Measurements from ENCODE around the gene TVP23C. TPM values are rescaled to one million over a fixed set of nuclear protein-coding genes. Genes with fewer than 3 reads are reported as not detected.
"Not testable (repeated sequence)": the region's sequence is repeated elsewhere in the genome, so short reads cannot be mapped to it uniquely, and the experiment has no call there.

TVP23C gene
- total RNA-seq, 2 experiments from 2014 or later, result 18.6 to 18.9 TPM

DNA sequence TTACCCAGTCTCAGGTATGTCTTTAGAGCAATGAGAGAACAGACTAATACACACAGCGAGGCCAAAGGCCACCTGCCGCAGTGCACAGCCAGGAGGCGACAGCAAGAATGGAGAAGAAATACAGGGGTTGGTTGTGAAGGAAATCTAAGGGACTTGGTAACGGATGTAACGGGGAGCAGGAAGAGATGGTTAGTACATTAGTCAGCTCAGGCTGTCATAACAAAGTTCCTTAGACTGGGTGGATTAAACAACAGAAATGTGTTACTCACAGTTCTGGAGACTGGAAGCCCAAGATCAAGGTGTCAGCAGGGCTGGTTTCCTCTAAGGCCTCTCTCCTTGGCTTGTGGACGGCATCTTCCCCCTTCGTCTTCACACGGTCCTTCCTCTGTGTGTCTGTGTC lies 47.1 kb downstream of the TVP23C start:
- DNase-seq, result no peak
- H3K4me3 Mint-ChIP-seq, result no peak overlapping the region
- peaks cover 4% of the 10 kb centered on the region for H3K4me1 Mint-ChIP-seq (ENCODE audit: low read depth)
- no peak overlapping the region for H3K27ac Mint-ChIP-seq
- POLR2A ChIA-PET, result no interaction called here
- ATAC-seq, result no peak
- no peaks in the 10 kb centered on the region for H3K9me3 Mint-ChIP-seq (ENCODE audit: insufficient read depth)
- CTCF ChIA-PET, result interaction anchor here (1.2 to 3.0 kb wide), 2 partner anchors 13 to 259 kb away, joined by 3 to 12 read pairs; no protein-coding TSS in a partner anchor
- no peaks in the 10 kb centered on the region for H3K27me3 Mint-ChIP-seq (ENCODE audit: low read depth)
- H3K36me3 Mint-ChIP-seq (ENCODE audit: low read depth), result peaks cover 19% of the 10 kb centered on the region

DNA sequence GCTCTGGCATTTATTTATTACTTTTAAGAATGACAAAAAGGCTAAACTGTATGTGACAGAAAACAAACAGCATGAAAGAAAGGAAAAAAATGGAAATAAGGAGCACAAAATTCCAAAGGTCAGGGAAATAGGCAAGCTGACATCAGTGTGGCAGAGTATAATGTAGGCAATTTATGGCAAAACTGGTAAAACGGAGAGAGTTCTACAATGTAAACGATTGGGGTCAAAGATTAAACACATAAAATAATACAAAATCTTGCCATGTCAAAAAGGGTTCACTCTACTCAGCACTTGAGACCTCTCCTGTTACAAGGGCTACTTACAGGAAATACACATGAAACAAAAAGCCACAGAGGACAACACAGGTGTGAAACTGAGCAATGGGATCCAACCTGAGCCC lies 48.8 kb downstream of the TVP23C start:
- ATAC-seq, result no peak
- CTCF ChIA-PET, result interaction anchor here (0.5 to 2.1 kb wide), 2 partner anchors 11 to 310 kb away, joined by 3 to 8 read pairs; no protein-coding TSS in a partner anchor

DNA sequence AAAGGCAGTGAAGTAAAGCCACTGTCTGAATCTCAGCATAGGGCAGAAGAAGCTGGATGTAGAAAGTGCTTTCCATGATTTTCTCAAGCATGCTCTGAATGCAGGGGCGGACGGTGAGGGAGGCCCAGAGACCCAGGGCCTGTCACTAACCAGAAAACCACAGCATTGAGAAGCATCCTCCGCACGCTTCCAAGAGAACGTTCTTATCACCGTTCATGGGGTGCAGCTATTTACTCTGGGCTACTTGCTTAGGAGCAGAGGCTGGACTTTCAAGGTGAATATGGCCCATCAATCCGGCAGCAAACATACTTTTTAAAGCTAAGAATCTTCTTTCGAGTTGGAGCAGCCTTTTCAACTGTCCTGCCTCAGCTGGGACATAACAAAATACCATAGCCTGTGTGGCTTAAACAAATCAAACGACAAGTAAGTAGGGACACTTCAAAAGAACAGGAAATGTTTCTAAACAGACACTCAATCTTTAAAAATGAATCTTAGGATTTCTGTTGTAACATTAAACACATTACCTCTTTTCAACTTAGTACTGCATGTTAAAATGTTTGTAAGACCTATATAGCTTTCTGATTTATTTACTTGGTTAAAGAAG lies 49.3 kb downstream of the TVP23C start:
- H3K27me3 Mint-ChIP-seq (ENCODE audit: low read depth), result no peaks in the 10 kb centered on the region
- H3K4me1 Mint-ChIP-seq (ENCODE audit: low read depth), result peaks cover 4% of the 10 kb centered on the region
- ChIA-PET POLR2A (no interaction called here), CTCF (interaction anchor here (0.5 to 2.1 kb wide), 2 partner anchors 11 to 310 kb away, joined by 3 to 8 read pairs; no protein-coding TSS in a partner anchor)
- no peak overlapping the region for H3K27ac Mint-ChIP-seq
- ATAC-seq (no peak), DNase-seq (no peak)
- no peaks in the 10 kb centered on the region for H3K9me3 Mint-ChIP-seq (ENCODE audit: insufficient read depth)
- H3K4me3 Mint-ChIP-seq, result no peak overlapping the region
- peaks cover 24% of the 10 kb centered on the region for H3K36me3 Mint-ChIP-seq (ENCODE audit: low read depth)

More for the DNA sequence above, 48.8 kb downstream of the TVP23C start:
- no peak overlapping the region for H3K4me3 Mint-ChIP-seq
- peaks cover 4% of the 10 kb centered on the region for H3K4me1 Mint-ChIP-seq (ENCODE audit: low read depth)
- no peaks in the 10 kb centered on the region for H3K27me3 Mint-ChIP-seq (ENCODE audit: low read depth)
- no peak for DNase-seq
- H3K9me3 Mint-ChIP-seq (ENCODE audit: insufficient read depth), result no peaks in the 10 kb centered on the region
- H3K36me3 Mint-ChIP-seq (ENCODE audit: low read depth), result peaks cover 25% of the 10 kb centered on the region
- POLR2A ChIA-PET, result no interaction called here
- no peak overlapping the region for H3K27ac Mint-ChIP-seq

DNA sequence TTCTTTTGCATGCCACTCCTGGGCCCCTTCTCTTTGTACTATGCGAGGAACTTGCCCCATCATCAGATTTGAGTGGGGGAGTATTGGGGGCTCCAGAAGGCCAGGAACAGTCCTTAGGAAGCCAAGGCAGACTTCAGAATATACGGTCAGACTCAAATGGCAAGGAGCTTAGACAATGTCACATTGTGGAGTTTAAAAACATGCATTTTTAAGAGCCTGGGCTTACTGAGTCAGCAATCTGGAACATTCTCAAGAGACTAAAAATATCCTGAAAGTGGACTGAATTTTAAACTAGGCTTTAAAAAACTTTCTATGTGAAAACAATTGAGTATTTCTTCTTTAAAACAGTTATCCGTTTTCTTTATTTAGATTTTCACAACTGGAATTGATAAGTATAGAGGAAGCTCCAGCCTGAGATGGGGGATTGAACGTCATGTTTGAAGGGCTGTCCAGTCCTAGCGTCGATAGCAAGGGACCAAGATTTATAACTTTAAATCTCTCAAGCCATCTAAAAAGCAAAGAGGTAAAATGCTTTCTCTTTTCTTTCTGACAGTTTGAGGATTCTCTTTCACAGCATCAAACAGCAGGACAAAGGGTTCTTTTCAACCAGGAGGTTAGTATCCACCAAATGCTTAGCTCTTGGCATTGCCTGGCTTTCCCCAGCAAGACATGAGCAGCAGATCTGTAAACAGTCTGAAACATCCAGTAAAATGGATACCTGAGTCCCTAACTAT lies 50.1 kb downstream of the TVP23C start:
- Mint-ChIP-seq H3K27ac (no peak overlapping the region), H3K9me3 (ENCODE audit: insufficient read depth) (no peaks in the 10 kb centered on the region), H3K4me3 (no peak overlapping the region), H3K27me3 (ENCODE audit: low read depth) (no peaks in the 10 kb centered on the region), H3K4me1 (ENCODE audit: low read depth) (peaks cover 4% of the 10 kb centered on the region), H3K36me3 (ENCODE audit: low read depth) (peaks cover 22% of the 10 kb centered on the region)
- DNase-seq (no peak), ATAC-seq (no peak)
- ChIA-PET CTCF (interaction anchor here (2.1 kb wide), 1 partner anchor 10 kb away, joined by 8 read pairs; no protein-coding TSS in a partner anchor), POLR2A (no interaction called here)

DNA sequence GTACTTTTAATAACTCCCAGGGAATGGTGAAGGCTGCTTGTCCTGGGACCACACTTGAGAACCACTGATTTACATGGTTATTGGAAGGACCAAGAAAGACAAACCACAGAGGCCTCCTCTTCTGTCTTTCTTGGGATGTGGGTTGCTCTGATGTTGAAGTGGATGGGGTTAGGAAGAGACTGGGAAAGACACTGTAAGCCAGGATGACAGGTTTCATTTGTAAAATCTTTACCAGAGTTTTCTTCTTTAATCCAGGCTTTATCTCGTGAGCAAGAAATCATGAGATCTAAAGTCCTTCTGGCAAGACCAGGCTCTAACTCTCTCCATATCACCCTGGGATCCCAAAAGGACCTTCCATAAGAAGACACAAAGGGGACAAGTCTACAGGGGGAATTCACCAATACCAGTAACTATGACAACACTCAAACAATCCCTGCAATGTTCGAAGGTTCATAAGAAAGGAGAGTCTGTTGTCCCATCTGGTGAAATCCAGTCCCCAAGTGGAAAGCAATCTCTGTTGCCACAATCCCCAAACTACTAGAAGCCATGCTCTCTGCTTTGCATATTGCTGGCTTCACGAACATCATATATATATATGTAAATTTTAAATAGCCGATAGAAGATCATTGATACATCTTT lies 51.1 kb downstream of the TVP23C start:
- POLR2A ChIA-PET, result no interaction called here
- no peak overlapping the region for H3K4me3 Mint-ChIP-seq
- H3K4me1 Mint-ChIP-seq (ENCODE audit: low read depth), result peaks cover 4% of the 10 kb centered on the region
- H3K9me3 Mint-ChIP-seq (ENCODE audit: insufficient read depth), result no peaks in the 10 kb centered on the region
- DNase-seq (no peak), ATAC-seq (no peak)
- H3K36me3 Mint-ChIP-seq (ENCODE audit: low read depth), result peaks cover 24% of the 10 kb centered on the region
- CTCF ChIA-PET, result no interaction called here
- no peak overlapping the region for H3K27ac Mint-ChIP-seq
- H3K27me3 Mint-ChIP-seq (ENCODE audit: low read depth), result no peaks in the 10 kb centered on the region

DNA sequence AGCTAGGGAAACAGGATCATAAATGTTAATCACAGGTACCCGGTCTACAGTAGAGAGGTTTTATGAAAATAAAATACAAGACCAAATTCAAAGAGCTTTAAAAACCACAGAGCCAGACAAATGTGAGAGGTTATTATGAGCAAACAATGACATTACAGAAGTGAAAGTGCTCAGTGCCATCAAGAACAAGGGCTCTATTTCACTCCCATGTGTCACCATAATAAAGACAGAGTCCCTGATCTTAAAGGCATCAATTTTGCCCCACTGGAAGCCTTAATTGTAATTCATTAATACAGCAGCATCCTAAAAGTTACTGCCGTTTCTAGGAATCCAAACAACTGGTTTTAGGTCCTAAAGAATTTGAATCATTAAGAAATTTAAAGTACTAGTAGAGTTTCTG lies 52.1 kb downstream of the TVP23C start:
- no peak for DNase-seq
- POLR2A ChIA-PET, result no interaction called here
- no peak overlapping the region for H3K4me3 Mint-ChIP-seq
- H3K27ac Mint-ChIP-seq, result no peak overlapping the region
- CTCF ChIA-PET, result interaction anchor here (0.7 kb wide), 1 partner anchor 8 kb away, joined by 4 read pairs; no protein-coding TSS in a partner anchor
- H3K27me3 Mint-ChIP-seq (ENCODE audit: low read depth), result no peaks in the 10 kb centered on the region
- H3K9me3 Mint-ChIP-seq (ENCODE audit: insufficient read depth), result no peaks in the 10 kb centered on the region
- peaks cover 28% of the 10 kb centered on the region for H3K36me3 Mint-ChIP-seq (ENCODE audit: low read depth)
- peaks cover 4% of the 10 kb centered on the region for H3K4me1 Mint-ChIP-seq (ENCODE audit: low read depth)
- ATAC-seq, result no peak

DNA sequence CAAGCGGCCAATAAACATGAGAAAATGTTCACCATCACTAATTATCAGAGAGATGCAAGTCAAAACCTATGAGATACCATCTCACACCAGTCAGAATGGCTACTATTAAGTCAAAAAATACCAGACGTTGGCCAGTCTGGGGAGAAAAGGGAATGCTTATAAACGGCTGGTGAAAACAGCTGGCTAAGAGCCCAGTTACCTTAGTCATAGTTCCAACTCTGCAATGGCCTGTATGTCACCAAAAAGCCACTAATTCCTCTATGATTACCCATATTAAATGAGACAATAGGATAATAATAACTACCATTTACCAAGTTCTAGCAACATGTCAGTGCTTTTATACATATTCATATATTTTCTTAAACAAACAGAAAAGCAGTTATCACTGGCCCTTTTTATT lies 52.9 kb downstream of the TVP23C start:
- Mint-ChIP-seq H3K36me3 (ENCODE audit: low read depth) (peaks cover 21% of the 10 kb centered on the region), H3K9me3 (ENCODE audit: insufficient read depth) (no peaks in the 10 kb centered on the region), H3K4me1 (ENCODE audit: low read depth) (peaks cover 4% of the 10 kb centered on the region), H3K27ac (no peak overlapping the region), H3K4me3 (no peak overlapping the region), H3K27me3 (ENCODE audit: low read depth) (no peaks in the 10 kb centered on the region)
- CTCF ChIA-PET, result interaction anchor here (0.7 kb wide), 1 partner anchor 7 kb away, joined by 4 read pairs; no protein-coding TSS in a partner anchor
- no peak for DNase-seq
- ATAC-seq, result no peak
- POLR2A ChIA-PET, result no interaction called here

DNA sequence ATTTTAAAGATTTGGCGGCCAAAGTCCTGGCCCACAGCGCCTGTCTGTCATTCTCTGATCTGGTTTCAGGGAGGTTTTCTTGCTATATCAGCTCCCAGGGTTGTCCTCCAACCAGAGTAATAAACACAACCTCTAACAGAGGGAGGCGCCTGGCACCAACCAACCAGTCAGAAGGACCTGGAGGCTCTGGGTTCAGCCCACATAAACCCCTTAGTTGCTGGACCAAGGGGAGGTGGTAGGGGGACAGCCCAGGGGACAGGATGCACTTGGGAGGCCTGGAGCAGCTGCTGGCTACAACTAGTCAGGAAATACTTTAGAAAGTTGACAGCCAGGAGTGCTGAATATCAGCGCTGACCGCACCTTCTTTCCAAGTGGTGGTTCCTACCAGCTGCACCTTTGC lies 54.2 kb downstream of the TVP23C start:
- ATAC-seq, result no peak
- ChIA-PET CTCF (no interaction called here), POLR2A (no interaction called here)
- Mint-ChIP-seq H3K27ac (no peak overlapping the region), H3K9me3 (ENCODE audit: insufficient read depth) (no peaks in the 10 kb centered on the region), H3K36me3 (ENCODE audit: low read depth) (peaks cover 21% of the 10 kb centered on the region), H3K27me3 (ENCODE audit: low read depth) (no peaks in the 10 kb centered on the region), H3K4me3 (no peak overlapping the region), H3K4me1 (ENCODE audit: low read depth) (no peaks in the 10 kb centered on the region)
- DNase-seq, result no peak

DNA sequence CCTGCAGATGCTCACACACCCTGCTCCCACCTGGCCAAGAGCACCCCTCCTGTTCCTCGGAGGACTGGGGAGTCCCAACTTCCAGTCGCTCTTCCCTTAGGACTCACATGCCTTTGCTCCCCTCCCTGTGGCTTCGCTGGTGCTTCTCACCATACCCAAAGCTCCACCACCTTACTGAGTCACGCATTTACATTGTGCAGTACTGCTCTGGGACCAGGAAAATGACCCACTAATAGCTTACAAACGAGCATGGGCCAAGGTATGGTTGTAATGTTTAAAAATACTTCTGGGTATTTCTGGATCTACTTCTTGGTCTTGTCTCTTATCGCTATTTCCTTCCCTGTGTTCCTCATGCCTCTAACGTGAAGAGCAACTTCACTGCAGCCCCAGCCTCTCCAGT lies 54.8 kb downstream of the TVP23C start:
- POLR2A ChIA-PET, result no interaction called here
- ATAC-seq (no peak), DNase-seq (no peak)
- Mint-ChIP-seq H3K4me3 (no peak overlapping the region), H3K27me3 (ENCODE audit: low read depth) (no peaks in the 10 kb centered on the region), H3K4me1 (ENCODE audit: low read depth) (no peaks in the 10 kb centered on the region), H3K27ac (no peak overlapping the region), H3K9me3 (ENCODE audit: insufficient read depth) (no peaks in the 10 kb centered on the region), H3K36me3 (ENCODE audit: low read depth) (peaks cover 21% of the 10 kb centered on the region)
- CTCF ChIA-PET, result no interaction called here

DNA sequence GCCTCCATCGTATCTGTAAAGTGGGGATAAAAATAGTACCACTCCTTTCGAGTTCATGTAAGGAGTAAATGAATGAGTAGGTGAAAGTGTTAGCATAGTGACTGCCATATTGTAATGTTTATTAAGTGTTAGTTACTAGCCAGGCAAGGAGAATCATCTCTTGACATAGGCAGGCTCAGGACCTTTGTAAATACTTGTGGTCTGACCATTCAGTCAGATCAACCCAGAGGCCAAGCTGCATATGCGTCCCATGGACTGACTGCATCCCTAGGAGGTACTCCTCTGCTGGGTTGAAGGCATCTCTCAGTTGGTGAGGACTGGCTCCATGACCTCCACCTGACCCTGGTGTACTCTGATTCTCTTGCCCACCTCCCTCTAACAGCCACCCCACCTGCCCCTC lies 55.4 kb downstream of the TVP23C start:
- ATAC-seq (no peak), DNase-seq (no peak)
- Mint-ChIP-seq H3K4me3 (no peak overlapping the region), H3K36me3 (ENCODE audit: low read depth) (peaks cover 21% of the 10 kb centered on the region), H3K4me1 (ENCODE audit: low read depth) (peaks cover 3% of the 10 kb centered on the region), H3K27me3 (ENCODE audit: low read depth) (no peaks in the 10 kb centered on the region), H3K9me3 (ENCODE audit: insufficient read depth) (no peaks in the 10 kb centered on the region), H3K27ac (no peak overlapping the region)
- POLR2A ChIA-PET, result no interaction called here
- CTCF ChIA-PET, result no interaction called here

DNA sequence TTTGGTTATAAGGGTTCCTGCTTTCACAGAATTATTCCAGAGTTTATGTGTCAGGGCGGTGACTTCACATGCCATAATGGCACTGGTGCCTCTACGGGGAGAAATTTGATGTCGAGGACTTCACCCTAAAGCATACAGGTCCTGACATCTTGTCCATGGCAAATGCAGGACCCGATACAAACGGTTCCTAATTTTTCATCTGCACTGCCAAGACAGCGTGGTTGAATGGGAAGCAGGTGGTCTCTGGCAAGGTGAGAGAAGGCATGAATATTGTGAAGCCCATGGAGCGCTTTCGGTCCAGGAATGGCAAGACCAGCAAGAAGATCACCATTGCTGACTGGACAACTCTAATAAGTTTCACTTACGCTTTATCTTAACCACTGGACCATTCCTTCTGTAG lies 56.3 kb downstream of the TVP23C start:
- CTCF ChIA-PET, result no interaction called here
- peaks cover 24% of the 10 kb centered on the region for H3K36me3 Mint-ChIP-seq (ENCODE audit: low read depth)
- no peak overlapping the region for H3K4me3 Mint-ChIP-seq
- ATAC-seq (no peak), DNase-seq (no peak)
- H3K27me3 Mint-ChIP-seq (ENCODE audit: low read depth), result no peaks in the 10 kb centered on the region
- POLR2A ChIA-PET, result no interaction called here
- no peak overlapping the region for H3K27ac Mint-ChIP-seq
- no peaks in the 10 kb centered on the region for H3K9me3 Mint-ChIP-seq (ENCODE audit: insufficient read depth)
- H3K4me1 Mint-ChIP-seq (ENCODE audit: low read depth), result peaks cover 9% of the 10 kb centered on the region

DNA sequence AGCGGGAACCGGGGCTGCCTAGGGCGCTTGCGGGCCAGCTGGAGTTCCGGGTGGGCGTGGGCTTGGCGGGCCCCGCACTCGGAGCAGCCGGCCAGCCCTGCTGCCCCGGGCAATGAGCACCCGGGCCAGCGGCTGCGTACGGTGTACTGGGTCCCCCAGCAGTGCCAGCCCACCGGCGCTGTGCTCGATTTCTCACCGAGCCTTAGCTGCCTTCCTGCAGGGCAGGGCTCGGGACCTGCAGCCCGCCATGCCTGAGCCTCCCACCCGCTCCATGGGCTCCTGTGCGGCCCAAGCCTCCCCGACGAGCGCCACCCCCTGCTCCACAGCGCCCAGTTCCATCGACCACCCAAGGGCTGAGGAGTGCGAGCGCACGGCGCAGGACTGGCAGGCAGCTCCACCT lies 57.6 kb downstream of the TVP23C start:
- DNase-seq; CTCF ChIA-PET; H3K4me1 Mint-ChIP-seq (ENCODE audit: low read depth); H3K4me3 Mint-ChIP-seq; POLR2A ChIA-PET; H3K9me3 Mint-ChIP-seq (ENCODE audit: insufficient read depth); H3K27ac Mint-ChIP-seq; H3K27me3 Mint-ChIP-seq (ENCODE audit: low read depth); ATAC-seq: not testable (repeated sequence)
- peaks cover 31% of the 10 kb centered on the region for H3K36me3 Mint-ChIP-seq (ENCODE audit: low read depth)
